T-helper 17 cell (primary cell): ENCODE measurements around the gene TPCN1. TPM values are rescaled to one million over a fixed set of nuclear protein-coding genes. Genes with fewer than 3 reads are reported as not detected.

Experiments
- ATAC-seq: fragments of 150-1000 bp; cut with Tn5 transposase; 2 replicates; pipeline ENCODE4 v1.10.0; 2021; ENCODE audit warnings: mild to moderate bottlenecking, moderate library complexity
- DNase-seq, 3 donors: peaks; one replicate each; pipeline versions ENCODE4 v3.0.0 to v3.0.0-alpha.2; 2020 to 2021
- H3K9me3 ChIP-seq: one replicate; pipeline ENCODE4 v1.7.0; 2013; ENCODE audit warnings: low read length, mild to moderate bottlenecking; ENCODE audit not compliant: control insufficient read depth, poor library complexity, severe bottlenecking
- H3K27ac Mint-ChIP-seq: one replicate; pipeline ENCODE4 v1.8.0; 2022; ENCODE audit warnings: mild to moderate bottlenecking, moderate library complexity, mixed read lengths
- H3K27me3 Mint-ChIP-seq: one replicate; pipeline ENCODE4 v1.8.0; 2022; ENCODE audit warnings: mixed read lengths
- H3K36me3 Mint-ChIP-seq: one replicate; pipeline ENCODE4 v1.8.0; 2022; ENCODE audit warnings: low read depth, mixed read lengths
- H3K4me1 Mint-ChIP-seq: one replicate; pipeline ENCODE4 v1.8.0; 2022; ENCODE audit warnings: mild to moderate bottlenecking, mixed read lengths
- H3K4me3 Mint-ChIP-seq: one replicate; pipeline ENCODE4 v1.8.0; 2022; ENCODE audit warnings: mild to moderate bottlenecking, moderate library complexity, mixed read lengths
- total RNA-seq, 4 donors: library from RNA in 2 of 4; stranded (reverse) in 2 of 4; gene quantifications; one replicate each; pipeline ENCODE4 v1.2.3 and lab custom pipeline; 2022 to 2026

TPCN1 gene
- total RNA-seq, 2 donors from 2014 or later = 39.9 to 59.0 TPM

DNA sequence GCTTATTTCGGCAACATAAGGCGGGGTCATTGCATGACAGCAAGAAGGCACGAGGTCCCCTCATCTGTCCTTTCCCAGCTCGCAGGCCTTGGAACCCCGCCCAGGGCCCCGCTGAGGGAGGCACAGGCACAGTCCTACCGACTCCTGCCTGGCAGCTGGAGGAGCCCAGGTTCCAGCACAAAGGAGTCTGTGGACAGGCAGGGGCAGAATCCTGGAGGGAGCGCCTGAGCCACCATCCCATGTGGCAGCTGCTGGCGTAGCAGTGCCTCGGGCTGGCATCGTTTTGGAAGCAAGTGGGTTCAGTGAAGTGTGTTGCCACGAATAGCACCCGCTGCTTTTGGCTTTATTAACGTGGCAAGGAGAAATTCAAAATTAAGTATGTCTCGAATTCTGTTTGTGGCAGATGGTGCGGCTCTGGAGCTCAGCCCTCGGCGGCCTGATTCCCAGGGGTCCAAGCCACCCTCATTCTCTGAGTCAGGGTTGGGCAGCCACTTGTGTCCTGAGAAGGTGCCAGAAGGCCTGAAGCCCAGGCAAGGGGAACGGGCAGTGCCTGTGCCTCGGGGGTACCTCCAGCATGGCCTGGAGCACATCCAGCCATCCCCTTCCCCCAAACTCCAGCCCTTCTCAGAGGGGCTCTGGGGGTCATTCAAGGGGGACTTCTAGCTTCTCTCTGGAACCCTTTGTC is 77.7 kb downstream of the TPCN1 start:
- peak overlapping the region; percentile 79 for H3K27ac Mint-ChIP-seq
- no peaks in the 10 kb centered on the region for H3K9me3 ChIP-seq
- H3K27me3 Mint-ChIP-seq = no peaks in the 10 kb centered on the region
- no peak overlapping the region for H3K4me3 Mint-ChIP-seq
- peaks cover 8% of the 10 kb centered on the region for H3K4me1 Mint-ChIP-seq
- peaks cover 8% of the 10 kb centered on the region for H3K36me3 Mint-ChIP-seq
- DNase-seq (no peak), ATAC-seq (no peak)

DNA sequence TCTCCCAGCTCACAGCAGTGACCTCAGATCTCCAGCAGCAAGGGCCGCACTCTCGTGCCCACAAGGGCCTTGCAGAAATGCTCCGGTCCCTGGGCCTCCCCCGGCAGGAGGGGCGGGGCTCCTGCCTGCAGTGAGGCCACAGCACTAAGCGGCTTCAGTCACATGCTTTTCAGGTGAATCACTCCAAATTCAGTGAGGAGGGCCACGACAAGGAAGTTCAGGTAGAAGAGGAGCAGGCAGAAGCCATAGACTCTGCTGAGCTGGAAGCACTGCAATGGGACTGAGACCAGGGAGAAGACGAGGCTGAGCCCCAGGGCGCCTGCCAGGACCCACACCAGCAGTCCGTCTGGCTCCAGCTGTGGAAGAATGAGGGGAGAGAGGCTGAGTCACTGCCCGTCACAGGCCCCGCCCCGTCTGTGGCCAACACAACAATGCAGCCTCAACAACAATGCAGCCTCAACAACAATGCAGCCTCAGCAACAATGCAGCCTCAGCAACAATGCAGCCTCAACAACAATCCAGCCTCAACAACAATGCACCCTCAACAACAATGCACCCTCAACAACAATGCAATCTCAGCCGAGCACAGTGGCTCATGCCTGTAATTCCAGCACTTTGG is 78.5 kb downstream of the TPCN1 start:
- no peaks in the 10 kb centered on the region for H3K9me3 ChIP-seq
- H3K4me3 Mint-ChIP-seq = no peak overlapping the region
- no peaks in the 10 kb centered on the region for H3K27me3 Mint-ChIP-seq
- peaks cover 8% of the 10 kb centered on the region for H3K36me3 Mint-ChIP-seq
- DNase-seq = no peak
- peaks cover 8% of the 10 kb centered on the region for H3K4me1 Mint-ChIP-seq
- peak overlapping the region; percentile 37 for H3K27ac Mint-ChIP-seq
- ATAC-seq = no peak

DNA sequence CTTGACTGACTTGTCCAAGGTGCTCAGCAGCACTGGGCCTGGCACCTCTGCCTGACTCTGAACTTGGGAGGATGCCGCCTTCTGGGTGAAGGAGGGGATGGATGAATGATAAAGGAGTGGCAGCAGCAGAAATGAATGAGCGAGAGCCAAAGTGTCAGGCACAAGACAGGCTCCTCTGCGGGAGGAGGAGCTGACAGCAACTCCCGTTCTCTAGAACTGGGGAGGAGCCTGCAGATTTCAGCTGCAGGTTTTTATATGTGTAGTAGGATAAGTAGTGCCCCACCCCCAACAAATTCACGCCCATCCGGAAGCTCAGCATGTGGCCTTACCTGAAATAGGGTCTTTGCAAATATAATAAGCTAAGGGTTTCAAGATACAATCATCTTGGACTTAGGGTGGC is 80.5 kb downstream of the TPCN1 start:
- ATAC-seq (no peak), DNase-seq (no peak)
- Mint-ChIP-seq H3K4me1 (peaks cover 8% of the 10 kb centered on the region), H3K4me3 (no peak overlapping the region), H3K27ac (peak overlapping the region; percentile 34), H3K36me3 (peaks cover 10% of the 10 kb centered on the region), H3K27me3 (no peaks in the 10 kb centered on the region)
- no peaks in the 10 kb centered on the region for H3K9me3 ChIP-seq

DNA sequence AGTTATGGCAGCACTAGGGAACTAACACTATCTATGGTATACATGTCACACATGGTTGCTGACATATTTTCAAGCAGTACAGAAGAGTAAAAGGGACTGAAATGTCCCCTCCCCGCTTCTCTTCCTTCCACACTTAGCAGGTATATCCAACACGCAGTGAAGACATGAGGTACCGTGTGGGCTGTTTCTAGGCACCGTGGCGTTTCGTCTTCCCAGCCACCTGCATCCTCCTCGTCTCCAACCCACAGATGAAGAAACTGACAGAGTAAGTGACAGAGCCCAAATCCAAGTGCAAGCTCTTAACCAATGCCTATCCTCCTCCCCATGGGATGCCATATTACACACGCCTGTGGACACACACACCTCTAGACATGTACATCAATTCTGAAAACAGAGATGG is 81.2 kb downstream of the TPCN1 start:
- Mint-ChIP-seq H3K27ac (peak overlapping the region; percentile 81), H3K27me3 (no peaks in the 10 kb centered on the region), H3K4me3 (peak overlapping the region; percentile 75), H3K4me1 (peaks cover 8% of the 10 kb centered on the region), H3K36me3 (peaks cover 10% of the 10 kb centered on the region)
- H3K9me3 ChIP-seq = no peaks in the 10 kb centered on the region
- ATAC-seq (no peak), DNase-seq (no peak)

DNA sequence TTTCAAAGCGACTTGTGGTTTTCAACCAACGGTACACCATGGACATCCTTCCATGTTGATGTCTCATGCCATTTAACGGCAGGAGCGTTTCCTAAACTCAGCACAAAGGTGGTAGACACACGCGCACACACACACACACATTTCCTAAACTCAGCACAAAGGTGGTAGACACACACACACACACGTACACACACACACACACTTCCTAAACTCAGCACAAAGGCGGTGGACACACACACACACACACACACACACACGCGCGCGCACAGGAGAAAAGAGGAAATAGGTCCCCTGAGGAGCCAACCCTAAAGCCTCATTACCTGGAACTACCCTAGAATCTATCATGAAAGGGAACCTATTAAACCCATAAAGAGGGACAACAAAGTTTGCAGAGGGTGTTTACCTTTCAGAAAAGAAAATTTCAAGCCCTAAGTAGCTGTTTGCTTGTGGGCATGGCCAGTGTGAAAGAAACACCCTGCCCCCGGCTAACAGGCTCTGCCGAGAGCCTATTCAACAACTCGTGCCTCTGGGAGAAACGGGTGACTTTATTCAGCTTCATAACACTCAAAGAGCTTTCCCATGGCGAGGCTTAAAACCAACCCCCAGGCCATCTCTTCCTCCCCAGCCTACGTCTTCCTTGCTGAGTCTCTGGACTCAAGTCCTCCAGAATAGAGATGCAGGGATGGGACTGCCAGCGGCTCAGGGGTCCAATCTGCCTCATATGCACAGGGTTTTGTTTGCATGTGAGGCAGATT is 81.8 kb downstream of the TPCN1 start:
- Mint-ChIP-seq H3K27ac (peak overlapping the region; percentile 81), H3K36me3 (peaks cover 10% of the 10 kb centered on the region), H3K27me3 (no peaks in the 10 kb centered on the region), H3K4me1 (peaks cover 8% of the 10 kb centered on the region), H3K4me3 (peak overlapping the region; percentile 75)
- DNase-seq (no peak), ATAC-seq (peak; percentile 28)
- H3K9me3 ChIP-seq = no peaks in the 10 kb centered on the region

DNA sequence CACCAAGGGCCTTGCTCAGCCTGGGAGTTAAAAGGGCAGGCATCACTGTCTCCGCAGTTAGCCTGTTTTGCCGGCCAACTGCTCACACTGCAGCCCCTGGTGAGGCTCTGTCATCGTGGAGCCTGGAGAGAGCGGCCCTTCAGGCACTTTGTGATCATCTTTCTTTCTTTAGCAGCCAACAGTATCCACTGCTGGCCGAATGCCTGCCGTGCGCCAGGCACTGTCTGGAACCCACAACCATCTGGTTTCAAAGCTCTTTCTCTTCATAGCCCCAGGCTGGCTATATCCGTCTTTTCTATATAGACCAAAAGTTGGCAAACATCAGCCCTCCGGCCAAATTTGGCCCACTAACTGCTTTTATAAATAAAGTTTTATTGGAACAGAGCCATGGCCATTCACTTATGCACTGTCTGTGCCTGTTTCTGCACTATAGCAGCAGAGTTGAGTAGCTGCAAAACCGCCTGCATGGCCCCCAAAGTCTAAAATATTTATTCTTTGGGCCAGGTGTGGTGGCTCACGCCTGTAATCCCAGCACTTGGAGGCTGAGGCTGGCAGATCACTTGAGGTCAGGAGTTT is 84.1 kb downstream of the TPCN1 start:
- H3K36me3 Mint-ChIP-seq = peaks cover 10% of the 10 kb centered on the region
- H3K27ac Mint-ChIP-seq = no peak overlapping the region
- H3K27me3 Mint-ChIP-seq = no peaks in the 10 kb centered on the region
- ATAC-seq = no peak
- no peak overlapping the region for H3K4me3 Mint-ChIP-seq
- peaks cover 9% of the 10 kb centered on the region for H3K4me1 Mint-ChIP-seq
- no peaks in the 10 kb centered on the region for H3K9me3 ChIP-seq
- no peak for DNase-seq

DNA sequence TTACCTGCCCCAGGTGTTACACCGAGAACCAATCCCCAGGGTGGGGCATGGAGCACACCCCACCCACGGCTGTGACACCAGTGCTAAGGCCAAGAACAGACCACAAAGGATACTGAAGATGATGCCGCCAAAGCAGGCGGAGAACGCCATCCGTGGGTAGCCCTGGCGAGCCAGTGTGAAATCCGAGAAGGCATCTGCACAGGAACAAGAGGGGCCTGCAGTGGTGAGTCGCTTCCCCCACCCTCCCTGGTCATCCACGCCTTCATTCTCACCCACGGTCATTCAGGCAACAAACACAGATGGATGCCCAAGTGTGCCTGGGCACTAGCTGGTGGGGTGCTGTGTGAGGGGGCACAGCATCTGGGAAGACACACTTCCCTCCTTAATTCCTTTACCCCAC is 85.1 kb downstream of the TPCN1 start:
- H3K4me3 Mint-ChIP-seq = no peak overlapping the region
- H3K9me3 ChIP-seq = no peaks in the 10 kb centered on the region
- DNase-seq (no peak), ATAC-seq (no peak)
- peaks cover 10% of the 10 kb centered on the region for H3K4me1 Mint-ChIP-seq
- H3K36me3 Mint-ChIP-seq = peaks cover 12% of the 10 kb centered on the region
- no peak overlapping the region for H3K27ac Mint-ChIP-seq
- H3K27me3 Mint-ChIP-seq = no peaks in the 10 kb centered on the region

DNA sequence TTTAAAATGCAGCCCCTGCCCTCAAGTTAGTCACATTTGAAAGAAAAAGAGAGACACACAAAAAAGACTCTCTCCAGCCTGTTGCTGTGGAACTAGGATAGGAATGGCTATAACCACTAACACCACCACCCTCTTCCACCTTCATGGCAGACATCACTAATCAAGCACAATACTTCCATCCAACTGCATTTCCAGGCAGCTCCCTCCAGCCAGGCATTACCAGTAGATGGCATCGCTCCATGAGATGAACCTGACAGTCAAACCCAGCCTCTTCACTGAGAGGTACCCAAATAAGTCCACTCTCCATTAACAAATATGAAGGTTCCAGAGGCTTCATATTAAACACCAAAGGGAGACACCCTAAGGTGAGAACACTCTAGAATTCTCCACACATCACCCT is 89.2 kb downstream of the TPCN1 start:
- Mint-ChIP-seq H3K36me3 (peaks cover 5% of the 10 kb centered on the region), H3K4me3 (no peak overlapping the region), H3K4me1 (peaks cover 6% of the 10 kb centered on the region), H3K27ac (no peak overlapping the region), H3K27me3 (no peaks in the 10 kb centered on the region)
- H3K9me3 ChIP-seq = no peaks in the 10 kb centered on the region
- DNase-seq (no peak), ATAC-seq (no peak)

DNA sequence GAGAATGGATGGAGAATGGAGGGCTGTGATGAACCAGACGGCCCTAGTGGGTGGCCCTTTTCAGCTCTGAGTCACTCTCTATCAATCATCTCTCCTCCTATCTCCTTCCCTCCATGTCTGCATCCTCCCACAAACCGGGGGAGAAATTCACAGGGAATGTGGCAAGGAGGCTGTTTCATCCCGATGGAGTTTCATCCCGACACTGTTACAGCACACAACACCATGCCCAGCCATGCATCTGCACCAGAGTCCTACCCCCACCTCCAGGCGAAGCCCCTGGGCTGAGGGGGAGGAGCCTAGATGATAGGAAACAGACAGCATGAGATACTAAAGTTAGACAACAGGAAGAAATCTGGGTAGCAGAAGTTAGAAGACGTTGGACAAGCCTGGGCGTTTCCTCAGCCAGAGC is 92.9 kb downstream of the TPCN1 start:
- peaks cover 13% of the 10 kb centered on the region for H3K36me3 Mint-ChIP-seq
- H3K9me3 ChIP-seq = no peaks in the 10 kb centered on the region
- DNase-seq (no peak), ATAC-seq (no peak)
- H3K27ac Mint-ChIP-seq = no peak overlapping the region
- H3K4me1 Mint-ChIP-seq = peaks cover 13% of the 10 kb centered on the region
- H3K4me3 Mint-ChIP-seq = no peak overlapping the region
- H3K27me3 Mint-ChIP-seq = no peaks in the 10 kb centered on the region

DNA sequence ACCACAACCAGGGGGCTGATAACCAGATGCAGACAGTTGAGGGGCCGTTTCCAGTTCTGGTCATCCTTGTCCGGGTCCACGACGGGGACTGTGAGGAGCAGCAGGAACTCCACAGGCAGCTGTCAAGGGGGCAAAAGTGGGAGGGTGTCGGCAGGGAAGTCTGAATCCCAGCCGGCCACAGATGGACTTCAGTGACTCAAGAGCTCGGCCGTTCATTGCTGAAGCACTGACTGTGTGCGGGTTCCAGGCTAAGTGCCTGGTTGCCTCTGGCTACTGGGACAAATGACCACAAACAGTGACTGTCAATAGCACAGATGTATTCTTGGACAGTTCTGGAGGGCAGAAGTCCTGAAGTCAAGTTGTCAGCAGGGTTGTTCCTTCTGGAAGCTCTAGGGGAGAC is 94.1 kb downstream of the TPCN1 start:
- H3K9me3 ChIP-seq = no peaks in the 10 kb centered on the region
- H3K36me3 Mint-ChIP-seq = peaks cover 13% of the 10 kb centered on the region
- DNase-seq (no peak), ATAC-seq (no peak)
- no peak overlapping the region for H3K27ac Mint-ChIP-seq
- peaks cover 13% of the 10 kb centered on the region for H3K4me1 Mint-ChIP-seq
- no peak overlapping the region for H3K4me3 Mint-ChIP-seq
- no peaks in the 10 kb centered on the region for H3K27me3 Mint-ChIP-seq

DNA sequence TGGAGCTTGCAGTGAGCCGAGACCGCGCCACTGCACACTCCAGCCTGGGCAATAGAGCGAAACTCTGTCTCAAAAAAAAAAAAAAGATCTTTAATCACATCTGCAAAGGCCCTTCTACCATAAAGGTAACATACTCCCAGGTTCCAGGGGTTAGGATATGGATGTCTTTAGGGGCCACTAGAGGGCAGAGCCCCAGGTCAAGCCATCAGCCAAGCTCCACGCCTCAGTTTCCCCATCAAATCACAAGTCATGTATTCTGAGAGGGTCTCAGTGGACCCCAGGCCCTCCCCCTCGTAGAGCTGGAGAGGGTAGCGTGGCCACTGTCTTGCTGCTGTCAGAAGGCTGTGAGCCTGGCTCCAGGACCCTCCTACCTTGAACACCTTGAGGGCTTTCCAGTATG is 94.9 kb downstream of the TPCN1 start:
- ATAC-seq (no peak), DNase-seq (no peak)
- no peaks in the 10 kb centered on the region for H3K27me3 Mint-ChIP-seq
- peaks cover 10% of the 10 kb centered on the region for H3K36me3 Mint-ChIP-seq
- no peaks in the 10 kb centered on the region for H3K9me3 ChIP-seq
- H3K4me1 Mint-ChIP-seq = peaks cover 10% of the 10 kb centered on the region
- H3K4me3 Mint-ChIP-seq = no peak overlapping the region
- no peak overlapping the region for H3K27ac Mint-ChIP-seq

DNA sequence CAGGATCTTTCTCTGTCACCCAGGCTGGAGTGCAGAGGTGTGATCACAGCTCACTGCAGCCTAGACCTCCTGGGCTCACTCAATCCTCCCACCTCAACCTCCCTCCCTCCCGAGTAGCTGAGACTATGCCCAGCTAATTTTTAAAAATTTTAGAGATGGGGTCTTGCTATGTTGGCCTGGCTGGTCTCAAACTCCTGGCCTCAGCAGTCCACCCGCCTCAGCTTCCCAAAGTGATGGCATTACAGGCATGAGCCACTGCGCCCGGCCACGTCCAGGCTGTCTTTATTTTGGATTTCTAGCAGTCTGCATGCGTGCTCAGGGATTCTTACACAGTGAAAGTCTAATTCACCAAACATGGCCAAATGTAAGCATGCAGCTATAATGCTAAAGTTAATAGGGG is 95.9 kb downstream of the TPCN1 start:
- Mint-ChIP-seq H3K4me1 (peaks cover 10% of the 10 kb centered on the region), H3K36me3 (peaks cover 10% of the 10 kb centered on the region), H3K27ac (no peak overlapping the region), H3K27me3 (no peaks in the 10 kb centered on the region), H3K4me3 (no peak overlapping the region)
- no peaks in the 10 kb centered on the region for H3K9me3 ChIP-seq
- ATAC-seq = no peak
- DNase-seq = no peak

DNA sequence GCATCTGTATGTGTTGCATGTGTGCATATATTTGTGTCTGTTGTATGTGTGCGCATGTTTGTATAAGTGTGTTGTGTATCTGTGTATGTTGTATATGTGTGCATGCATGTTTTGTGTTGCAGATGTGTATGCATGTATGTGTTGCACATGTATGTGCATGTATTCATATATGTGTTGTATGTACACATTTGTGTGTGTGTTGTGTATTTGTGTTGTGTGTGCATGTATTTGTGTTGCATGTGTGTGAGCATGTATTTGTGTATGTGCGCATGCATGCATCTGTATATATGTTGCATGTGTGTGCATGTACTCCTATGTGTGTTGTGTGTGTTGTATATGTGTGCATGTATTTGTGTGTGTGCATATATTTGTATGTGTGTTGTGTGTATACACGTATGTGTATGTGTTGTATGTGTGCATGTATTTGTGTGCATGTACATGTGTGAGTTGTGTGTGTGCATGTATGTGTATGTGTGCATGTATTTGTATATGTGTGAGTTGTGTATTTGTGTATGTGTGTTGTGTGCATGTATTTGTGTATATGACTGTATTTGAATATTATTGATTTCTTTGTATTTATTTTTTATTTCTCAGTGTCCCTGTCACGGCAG is 96.9 kb downstream of the TPCN1 start:
- Mint-ChIP-seq H3K27me3 (no peaks in the 10 kb centered on the region), H3K4me3 (no peak overlapping the region), H3K36me3 (peaks cover 10% of the 10 kb centered on the region), H3K4me1 (peaks cover 11% of the 10 kb centered on the region), H3K27ac (peak overlapping the region; percentile 4)
- no peak for DNase-seq
- no peak for ATAC-seq
- H3K9me3 ChIP-seq = no peaks in the 10 kb centered on the region
